ENCODE measurements around the gene CHD6.

DNA sequence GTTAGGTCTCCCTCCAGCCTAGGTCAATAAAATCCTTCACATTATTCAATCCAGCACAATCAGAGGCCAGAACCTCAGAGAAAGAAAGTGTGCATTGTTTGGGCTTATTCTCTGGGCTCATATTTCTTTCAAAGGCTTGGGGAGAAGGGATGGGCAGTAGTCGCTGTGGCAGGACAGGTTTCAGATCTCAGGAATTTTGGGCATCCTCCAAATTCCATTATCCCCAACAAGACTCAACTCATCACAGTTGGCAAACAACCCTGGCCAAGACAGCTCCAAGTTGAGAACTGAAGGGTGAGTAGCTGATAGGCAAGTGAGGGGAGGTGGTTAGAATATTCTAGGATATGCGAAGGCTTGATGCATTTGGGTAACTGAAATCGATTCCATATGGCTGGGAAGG is 27.2 kb upstream of the CHD6 start:
- TF ChIP-seq, protein P1, sequence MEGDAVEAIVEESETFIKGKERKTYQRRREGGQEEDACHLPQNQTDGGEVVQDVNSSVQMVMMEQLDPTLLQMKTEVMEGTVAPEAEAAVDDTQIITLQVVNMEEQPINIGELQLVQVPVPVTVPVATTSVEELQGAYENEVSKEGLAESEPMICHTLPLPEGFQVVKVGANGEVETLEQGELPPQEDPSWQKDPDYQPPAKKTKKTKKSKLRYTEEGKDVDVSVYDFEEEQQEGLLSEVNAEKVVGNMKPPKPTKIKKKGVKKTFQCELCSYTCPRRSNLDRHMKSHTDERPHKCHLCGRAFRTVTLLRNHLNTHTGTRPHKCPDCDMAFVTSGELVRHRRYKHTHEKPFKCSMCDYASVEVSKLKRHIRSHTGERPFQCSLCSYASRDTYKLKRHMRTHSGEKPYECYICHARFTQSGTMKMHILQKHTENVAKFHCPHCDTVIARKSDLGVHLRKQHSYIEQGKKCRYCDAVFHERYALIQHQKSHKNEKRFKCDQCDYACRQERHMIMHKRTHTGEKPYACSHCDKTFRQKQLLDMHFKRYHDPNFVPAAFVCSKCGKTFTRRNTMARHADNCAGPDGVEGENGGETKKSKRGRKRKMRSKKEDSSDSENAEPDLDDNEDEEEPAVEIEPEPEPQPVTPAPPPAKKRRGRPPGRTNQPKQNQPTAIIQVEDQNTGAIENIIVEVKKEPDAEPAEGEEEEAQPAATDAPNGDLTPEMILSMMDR (IDR thresholded peaks at IDR 0.05): no peak
- no peak for TF ChIP-seq POLR2A (IDR thresholded peaks at IDR 0.05)

All from upper lobe of left lung (tissue), 4 donors.